Suprapubic skin (tissue), 4 donors: ENCODE results near the gene AK2. TPM values are rescaled to one million over a fixed set of nuclear protein-coding genes. Genes with fewer than 3 reads are reported as not detected.
A peak's percentile ranks its signal among the peaks of the same experiment; 100 is the strongest.
"Not testable (repeated sequence)": the region's sequence is repeated elsewhere in the genome, so short reads cannot be mapped to it uniquely, and the experiment has no call there.

Experiments
- DNase-seq, 2 donors: peaks; one replicate each; pipeline ENCODE4 v3.0.0-alpha.2; 2019; ENCODE audit warnings: low spot score in 2 of 2
- H3K27ac ChIP-seq: fragments of 200-600 bp; sonication (generic); one replicate; pipeline ENCODE4 v1.5.1; 2019
- H3K27me3 ChIP-seq: fragments of 200-600 bp; sonication (generic); one replicate; pipeline ENCODE4 v1.5.1; 2019
- H3K36me3 ChIP-seq: fragments of 200-600 bp; sonication (generic); one replicate; pipeline ENCODE4 v1.5.1; 2019
- H3K4me1 ChIP-seq: fragments of 200-600 bp; sonication (generic); one replicate; pipeline ENCODE4 v1.5.1; 2019
- H3K4me3 ChIP-seq: fragments of 200-600 bp; sonication (generic); one replicate; pipeline ENCODE4 v1.5.1; 2019; ENCODE audit warnings: mild to moderate bottlenecking
- H3K9me3 ChIP-seq: fragments of 200-600 bp; sonication (generic); one replicate; pipeline ENCODE4 v1.5.1; 2019
- CTCF ChIP-seq, 2 donors: fragments of 200-600 bp in 1 of 2; fragments of 450-650 bp in 1 of 2; sonication (generic) in 1 of 2; IDR thresholded peaks; one replicate each; pipeline ENCODE4 v1.5.1; 2016 to 2019; ENCODE audit warnings: antibody characterized with exemption in 2 of 2, mild to moderate bottlenecking in 1 of 2, moderate library complexity in 1 of 2
- EP300 ChIP-seq: sonication (generic); formaldehyde crosslinking; IDR thresholded peaks from one replicate; pipeline ENCODE4 v1.6.1; 2017; ENCODE audit warnings: antibody characterized with exemption
- POLR2A ChIP-seq, 2 donors: fragments of 450-650 bp; IDR thresholded peaks; one replicate each; pipeline ENCODE4 v1.6.1; 2017; ENCODE audit warnings: antibody characterized with exemption in 2 of 2, mild to moderate bottlenecking in 2 of 2, moderate library complexity in 2 of 2
- POLR2AphosphoS5 ChIP-seq, 3 donors: sonication (generic); formaldehyde crosslinking; IDR thresholded peaks; one replicate each; pipeline ENCODE4 v1.6.1; 2017; ENCODE audit warnings: antibody characterized with exemption in 3 of 3
- WGBS: methylation state at CpG from one replicate; pipeline ENCODE4 v1.1.5; 2018; 5-methylcytosine and 5-hydroxymethylcytosine counted together
- total RNA-seq, 4 donors: library from RNA; depleted of rRNA; stranded (reverse); fragments of >200 nt; gene quantifications; one replicate each; pipeline ENCODE4 v1.1.0, GENCODE V29; 2016

AK2 gene
- total RNA-seq, 4 donors from 2014 or later, result 122 to 139 (median 125) TPM

GRCh38 chr1:32998064-32998463, 38.6 kb downstream of the AK2 start:
- Histone ChIP-seq H3K27ac (peak overlapping the region; percentile 28), H3K4me1 (peaks cover 23% of the 10 kb centered on the region), H3K36me3 (no peaks in the 10 kb centered on the region), H3K9me3 (no peaks in the 10 kb centered on the region), H3K4me3 (no peak overlapping the region), H3K27me3 (no peaks in the 10 kb centered on the region)
- WGBS, result 75% methylated on average over 5 of the region's 5 CpGs
- no peak for DNase-seq
- no peak for TF ChIP-seq EP300
- TF ChIP-seq POLR2A (IDR thresholded peaks at IDR 0.05), result no peak
- TF ChIP-seq POLR2AphosphoS5 (IDR thresholded peaks at IDR 0.05), result no peak
- TF ChIP-seq CTCF (IDR thresholded peaks at IDR 0.05), result no peak

GRCh38 chr1:32997381-32997891, 39.2 kb downstream of the AK2 start:
- Histone ChIP-seq H3K27ac (no peak overlapping the region), H3K36me3 (no peaks in the 10 kb centered on the region), H3K4me3 (no peak overlapping the region), H3K27me3 (no peaks in the 10 kb centered on the region), H3K4me1 (peaks cover 29% of the 10 kb centered on the region), H3K9me3 (no peaks in the 10 kb centered on the region)
- TF ChIP-seq CTCF (IDR thresholded peaks at IDR 0.05) (no peak), EP300 (no peak), POLR2A (IDR thresholded peaks at IDR 0.05) (no peak), POLR2AphosphoS5 (IDR thresholded peaks at IDR 0.05) (no peak)
- no peak for DNase-seq
- WGBS, result 54% methylated on average over 2 of the region's 2 CpGs

GRCh38 chr1:32993324-32993636, 43.4 kb downstream of the AK2 start:
- peak overlapping the region; percentile 81 for H3K27ac ChIP-seq
- 97% methylated on average over 8 of the region's 8 CpGs for WGBS
- H3K27me3 ChIP-seq, DNase-seq, H3K9me3 ChIP-seq, H3K36me3 ChIP-seq, H3K4me3 ChIP-seq: not testable (repeated sequence)
- H3K4me1 ChIP-seq, result peaks cover 55% of the 10 kb centered on the region

- Histone ChIP-seq H3K27me3 (no peaks in the 10 kb centered on the region), H3K9me3 (no peaks in the 10 kb centered on the region), H3K27ac (peak overlapping the region; percentile 81), H3K36me3 (no peaks in the 10 kb centered on the region), H3K4me3 (no peak overlapping the region), H3K4me1 (peaks cover 54% of the 10 kb centered on the region)
- TF ChIP-seq EP300 (no peak), POLR2AphosphoS5 (IDR thresholded peaks at IDR 0.05) (peak in 1 of 3 donors; percentile 38)
- DNase-seq, result peak; percentile 89 to 91
- WGBS, result 66% methylated on average over 7 of the region's 7 CpGs
These were observed 44.0 kb downstream of the AK2 start for GRCh38 chr1:32992489-32993323.

GRCh38 chr1:32991819-32992488, 44.7 kb downstream of the AK2 start:
- no peaks in the 10 kb centered on the region for H3K27me3 ChIP-seq
- H3K36me3 ChIP-seq, result no peaks in the 10 kb centered on the region
- no peaks in the 10 kb centered on the region for H3K9me3 ChIP-seq
- no peak overlapping the region for H3K4me3 ChIP-seq
- TF ChIP-seq POLR2AphosphoS5 (IDR thresholded peaks at IDR 0.05) (no peak), EP300 (no peak), POLR2A (IDR thresholded peaks at IDR 0.05) (no peak), CTCF (IDR thresholded peaks at IDR 0.05) (no peak)
- peak overlapping the region; percentile 81 for H3K27ac ChIP-seq
- no peak for DNase-seq
- WGBS, result 32% methylated on average over 7 of the region's 9 CpGs
- H3K4me1 ChIP-seq, result peaks cover 52% of the 10 kb centered on the region

- 68% methylated on average over 5 of the region's 5 CpGs for WGBS
- H3K9me3 ChIP-seq, result no peaks in the 10 kb centered on the region
- DNase-seq, result no peak
- H3K4me1 ChIP-seq, result peaks cover 52% of the 10 kb centered on the region
- H3K27ac ChIP-seq, result peak overlapping the region; percentile 81
- TF ChIP-seq POLR2AphosphoS5 (IDR thresholded peaks at IDR 0.05), result no peak
- H3K27me3 ChIP-seq, result no peaks in the 10 kb centered on the region
- H3K4me3 ChIP-seq, result no peak overlapping the region
- H3K36me3 ChIP-seq, result no peaks in the 10 kb centered on the region
These were observed 45.3 kb downstream of the AK2 start for GRCh38 chr1:32991386-32991785.
